IMR-90 (cell line): ENCODE measurements around the gene TANGO6.
"Not testable (repeated sequence)": the region's sequence is repeated elsewhere in the genome, so short reads cannot be mapped to it uniquely, and the experiment has no call there.

Source experiments
- BHLHE40 ChIP-seq: fragments of 150-350 bp; IDR thresholded peaks from 2 replicates; pipeline ENCODE4 v1.6.1; 2016; ENCODE audit warnings: mild to moderate bottlenecking, low read depth, low read length
- CEBPB ChIP-seq: IDR thresholded peaks from 2 replicates; pipeline ENCODE4 v1.6.1; 2012; ENCODE audit warnings: low read depth, low read length, improper control_type of control experiment
- CHD1 ChIP-seq: IDR thresholded peaks from 2 replicates; pipeline ENCODE4 v1.6.1; 2012; ENCODE audit warnings: low read depth, low read length, improper control_type of control experiment
- MAFK ChIP-seq: IDR thresholded peaks from 2 replicates; pipeline ENCODE4 v1.6.1; 2012; ENCODE audit warnings: low read depth, low read length, improper control_type of control experiment
- MAZ ChIP-seq: IDR thresholded peaks from 2 replicates; pipeline ENCODE4 v1.6.1; 2012; ENCODE audit warnings: low read depth, mild to moderate bottlenecking, low read length, improper control_type of control experiment, moderate library complexity, borderline replicate concordance
- MXI1 ChIP-seq: IDR thresholded peaks from 2 replicates; pipeline ENCODE4 v1.6.1; 2012; ENCODE audit warnings: low read depth, mild to moderate bottlenecking, low read length, moderate library complexity, borderline replicate concordance
- POLR2A ChIP-seq: IDR thresholded peaks from 2 replicates; pipeline ENCODE4 v1.6.1; 2012; ENCODE audit warnings: mild to moderate bottlenecking, low read depth, low read length
- RAD21 ChIP-seq: IDR thresholded peaks from 2 replicates; pipeline ENCODE4 v1.6.1; 2012; ENCODE audit warnings: low read length, improper control_type of control experiment
- RCOR1 ChIP-seq: IDR thresholded peaks from 2 replicates; pipeline ENCODE4 v1.6.1; 2012; ENCODE audit warnings: mild to moderate bottlenecking, low read length, improper control_type of control experiment; ENCODE audit not compliant: insufficient replicate concordance
- RFX5 ChIP-seq: IDR thresholded peaks from 2 replicates; pipeline ENCODE4 v1.8.0; 2012; ENCODE audit warnings: low read depth, mild to moderate bottlenecking, low read length, moderate library complexity
- SMC3 ChIP-seq: fragments of 150-350 bp; IDR thresholded peaks from 2 replicates; pipeline ENCODE4 v1.6.1; 2016; ENCODE audit warnings: low read depth, mild to moderate bottlenecking, antibody characterized with exemption, low read length, moderate library complexity
- TF ChIP-seq, protein P1 (sequence below): conservative IDR thresholded peaks from 2 replicates; pipeline ENCODE4 v1.5.1; 2012; ENCODE audit warnings: mild to moderate bottlenecking, low read depth, low read length, improper control_type of control experiment
- TF ChIP-seq, protein P2 (sequence below): fragments of 150-350 bp; IDR thresholded peaks from 2 replicates; pipeline ENCODE4 v1.6.1; 2017; ENCODE audit warnings: mild to moderate bottlenecking, antibody characterized with exemption, low read length, low read depth
- TF ChIP-seq, protein P3 (sequence below): fragments of 150-350 bp; IDR thresholded peaks from 2 replicates; pipeline ENCODE4 v1.6.1; 2016; ENCODE audit warnings: low read depth, mild to moderate bottlenecking, low read length, moderate library complexity, borderline replicate concordance

DNA sequence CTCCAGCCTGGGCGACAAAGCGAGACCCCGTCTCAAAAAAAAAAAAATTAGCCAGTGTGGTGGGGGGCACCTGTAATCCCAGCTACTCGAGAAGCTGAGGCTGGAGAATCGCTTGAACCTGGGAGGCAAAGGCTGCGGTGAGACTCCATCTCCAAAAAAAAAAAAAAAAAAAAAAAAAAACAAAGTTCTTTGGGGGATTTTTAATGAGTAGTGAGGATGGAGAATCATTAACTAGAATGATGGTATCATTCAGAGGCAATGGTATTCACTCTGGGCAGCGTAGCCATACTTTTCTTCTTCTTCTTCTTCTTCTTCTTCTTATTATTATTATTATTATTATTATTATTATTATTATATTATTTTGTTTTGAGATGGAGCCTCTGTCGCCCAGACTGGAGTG, 220.2 kb downstream of the TANGO6 start:
- TF ChIP-seq, protein P1, sequence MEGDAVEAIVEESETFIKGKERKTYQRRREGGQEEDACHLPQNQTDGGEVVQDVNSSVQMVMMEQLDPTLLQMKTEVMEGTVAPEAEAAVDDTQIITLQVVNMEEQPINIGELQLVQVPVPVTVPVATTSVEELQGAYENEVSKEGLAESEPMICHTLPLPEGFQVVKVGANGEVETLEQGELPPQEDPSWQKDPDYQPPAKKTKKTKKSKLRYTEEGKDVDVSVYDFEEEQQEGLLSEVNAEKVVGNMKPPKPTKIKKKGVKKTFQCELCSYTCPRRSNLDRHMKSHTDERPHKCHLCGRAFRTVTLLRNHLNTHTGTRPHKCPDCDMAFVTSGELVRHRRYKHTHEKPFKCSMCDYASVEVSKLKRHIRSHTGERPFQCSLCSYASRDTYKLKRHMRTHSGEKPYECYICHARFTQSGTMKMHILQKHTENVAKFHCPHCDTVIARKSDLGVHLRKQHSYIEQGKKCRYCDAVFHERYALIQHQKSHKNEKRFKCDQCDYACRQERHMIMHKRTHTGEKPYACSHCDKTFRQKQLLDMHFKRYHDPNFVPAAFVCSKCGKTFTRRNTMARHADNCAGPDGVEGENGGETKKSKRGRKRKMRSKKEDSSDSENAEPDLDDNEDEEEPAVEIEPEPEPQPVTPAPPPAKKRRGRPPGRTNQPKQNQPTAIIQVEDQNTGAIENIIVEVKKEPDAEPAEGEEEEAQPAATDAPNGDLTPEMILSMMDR: not testable (repeated sequence)
- TF ChIP-seq RAD21, RCOR1, CHD1, MXI1, MAFK, SMC3, POLR2A, MAZ, CEBPB, RFX5, BHLHE40: not testable (repeated sequence)
- TF ChIP-seq, protein P2, sequence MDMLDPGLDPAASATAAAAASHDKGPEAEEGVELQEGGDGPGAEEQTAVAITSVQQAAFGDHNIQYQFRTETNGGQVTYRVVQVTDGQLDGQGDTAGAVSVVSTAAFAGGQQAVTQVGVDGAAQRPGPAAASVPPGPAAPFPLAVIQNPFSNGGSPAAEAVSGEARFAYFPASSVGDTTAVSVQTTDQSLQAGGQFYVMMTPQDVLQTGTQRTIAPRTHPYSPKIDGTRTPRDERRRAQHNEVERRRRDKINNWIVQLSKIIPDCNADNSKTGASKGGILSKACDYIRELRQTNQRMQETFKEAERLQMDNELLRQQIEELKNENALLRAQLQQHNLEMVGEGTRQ: not testable (repeated sequence)
- TF ChIP-seq, protein P3, sequence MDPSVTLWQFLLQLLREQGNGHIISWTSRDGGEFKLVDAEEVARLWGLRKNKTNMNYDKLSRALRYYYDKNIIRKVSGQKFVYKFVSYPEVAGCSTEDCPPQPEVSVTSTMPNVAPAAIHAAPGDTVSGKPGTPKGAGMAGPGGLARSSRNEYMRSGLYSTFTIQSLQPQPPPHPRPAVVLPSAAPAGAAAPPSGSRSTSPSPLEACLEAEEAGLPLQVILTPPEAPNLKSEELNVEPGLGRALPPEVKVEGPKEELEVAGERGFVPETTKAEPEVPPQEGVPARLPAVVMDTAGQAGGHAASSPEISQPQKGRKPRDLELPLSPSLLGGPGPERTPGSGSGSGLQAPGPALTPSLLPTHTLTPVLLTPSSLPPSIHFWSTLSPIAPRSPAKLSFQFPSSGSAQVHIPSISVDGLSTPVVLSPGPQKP: not testable (repeated sequence)
